ENCODE data around the gene AGBL3.
"Not testable (repeated sequence)": the region's sequence is repeated elsewhere in the genome, so short reads cannot be mapped to it uniquely, and the experiment has no call there.

Gene AGBL3

DNA sequence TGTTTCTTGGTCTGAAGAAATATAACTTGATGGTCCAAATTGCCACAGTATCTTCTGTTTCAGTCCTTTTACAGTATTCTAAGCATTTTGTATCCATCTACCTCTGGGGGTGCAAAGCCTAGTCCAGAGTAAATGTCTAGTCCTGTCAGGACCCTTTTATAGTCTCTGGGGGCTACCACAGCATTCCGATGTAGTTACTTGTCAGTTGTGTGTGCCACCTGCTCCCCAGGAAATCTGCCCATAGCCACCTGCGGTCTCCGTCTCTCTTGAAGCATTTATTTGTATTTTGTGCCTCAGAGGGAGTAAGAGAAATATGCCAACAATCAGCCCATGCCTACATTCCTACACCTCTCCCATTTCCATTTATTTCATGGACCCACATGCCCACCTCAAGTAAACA lies 12.8 kb downstream of the AGBL3 start:
- Histone ChIP-seq H3K4me1 (ENCODE audit: control insufficient read depth in 1 of 2, insufficient read depth in 1 of 2, low read depth in 1 of 2, low read length in 1 of 2) (no peaks in the 10 kb centered on the region), H3K27ac (no peak overlapping the region), H3K9me3 (no peaks in the 10 kb centered on the region), H3K27me3 (no peaks in the 10 kb centered on the region), H3K4me3 (ENCODE audit: low read depth in 1 of 2, low read length in 1 of 2) (no peak overlapping the region), H3K36me3 (peaks cover 12% of the 10 kb centered on the region)
- TF ChIP-seq, protein P1, sequence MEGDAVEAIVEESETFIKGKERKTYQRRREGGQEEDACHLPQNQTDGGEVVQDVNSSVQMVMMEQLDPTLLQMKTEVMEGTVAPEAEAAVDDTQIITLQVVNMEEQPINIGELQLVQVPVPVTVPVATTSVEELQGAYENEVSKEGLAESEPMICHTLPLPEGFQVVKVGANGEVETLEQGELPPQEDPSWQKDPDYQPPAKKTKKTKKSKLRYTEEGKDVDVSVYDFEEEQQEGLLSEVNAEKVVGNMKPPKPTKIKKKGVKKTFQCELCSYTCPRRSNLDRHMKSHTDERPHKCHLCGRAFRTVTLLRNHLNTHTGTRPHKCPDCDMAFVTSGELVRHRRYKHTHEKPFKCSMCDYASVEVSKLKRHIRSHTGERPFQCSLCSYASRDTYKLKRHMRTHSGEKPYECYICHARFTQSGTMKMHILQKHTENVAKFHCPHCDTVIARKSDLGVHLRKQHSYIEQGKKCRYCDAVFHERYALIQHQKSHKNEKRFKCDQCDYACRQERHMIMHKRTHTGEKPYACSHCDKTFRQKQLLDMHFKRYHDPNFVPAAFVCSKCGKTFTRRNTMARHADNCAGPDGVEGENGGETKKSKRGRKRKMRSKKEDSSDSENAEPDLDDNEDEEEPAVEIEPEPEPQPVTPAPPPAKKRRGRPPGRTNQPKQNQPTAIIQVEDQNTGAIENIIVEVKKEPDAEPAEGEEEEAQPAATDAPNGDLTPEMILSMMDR (IDR thresholded peaks at IDR 0.05) = no peak

- H3K27me3 ChIP-seq = no peaks in the 10 kb centered on the region
- TF ChIP-seq, protein P1 (IDR thresholded peaks at IDR 0.05) = no peak
- peaks cover 6% of the 10 kb centered on the region for H3K36me3 ChIP-seq
- no peak overlapping the region for H3K27ac ChIP-seq
- no peaks in the 10 kb centered on the region for H3K4me1 ChIP-seq (ENCODE audit: control insufficient read depth in 1 of 2, insufficient read depth in 1 of 2, low read depth in 1 of 2, low read length in 1 of 2)
- H3K4me3 ChIP-seq (ENCODE audit: low read depth in 1 of 2, low read length in 1 of 2) = no peak overlapping the region
- no peaks in the 10 kb centered on the region for H3K9me3 ChIP-seq
Measured at GRCh38 chr7:135001390-135002165, 15.3 kb downstream of the AGBL3 start.

GRCh38 chr7:135012229-135012628 lies 25.9 kb downstream of the AGBL3 start:
- Histone ChIP-seq H3K4me1 (ENCODE audit: control insufficient read depth in 1 of 2, insufficient read depth in 1 of 2, low read depth in 1 of 2, low read length in 1 of 2) (no peaks in the 10 kb centered on the region), H3K27ac (no peak overlapping the region), H3K36me3 (no peaks in the 10 kb centered on the region), H3K4me3 (ENCODE audit: low read depth in 1 of 2, low read length in 1 of 2) (no peak overlapping the region), H3K9me3 (no peaks in the 10 kb centered on the region), H3K27me3 (no peaks in the 10 kb centered on the region)
- TF ChIP-seq, protein P1 (IDR thresholded peaks at IDR 0.05) = no peak

GRCh38 chr7:135023622-135024021 lies 37.3 kb downstream of the AGBL3 start:
- no peak overlapping the region for H3K27ac ChIP-seq
- TF ChIP-seq, protein P1 (IDR thresholded peaks at IDR 0.05) = no peak
- no peaks in the 10 kb centered on the region for H3K9me3 ChIP-seq
- no peaks in the 10 kb centered on the region for H3K36me3 ChIP-seq
- no peak overlapping the region for H3K4me3 ChIP-seq (ENCODE audit: low read depth in 1 of 2, low read length in 1 of 2)
- no peaks in the 10 kb centered on the region for H3K27me3 ChIP-seq
- H3K4me1 ChIP-seq (ENCODE audit: control insufficient read depth in 1 of 2, insufficient read depth in 1 of 2, low read depth in 1 of 2, low read length in 1 of 2) = no peaks in the 10 kb centered on the region

- no peaks in the 10 kb centered on the region for H3K27me3 ChIP-seq
- TF ChIP-seq, protein P1 (IDR thresholded peaks at IDR 0.05) = no peak
Measured at GRCh38 chr7:135035252-135035651, 48.9 kb downstream of the AGBL3 start.

GRCh38 chr7:135067017-135067416 lies 80.7 kb downstream of the AGBL3 start:
- not testable (repeated sequence) for H3K4me1 ChIP-seq (ENCODE audit: control insufficient read depth in 1 of 2, insufficient read depth in 1 of 2, low read depth in 1 of 2, low read length in 1 of 2); H3K4me3 ChIP-seq (ENCODE audit: low read depth in 1 of 2, low read length in 1 of 2); H3K9me3 ChIP-seq

More at GRCh38 chr7:135035252-135035651, 48.9 kb downstream of the AGBL3 start:
- Histone ChIP-seq H3K36me3 (no peaks in the 10 kb centered on the region), H3K4me1 (ENCODE audit: control insufficient read depth in 1 of 2, insufficient read depth in 1 of 2, low read depth in 1 of 2, low read length in 1 of 2) (no peaks in the 10 kb centered on the region), H3K27ac (no peak overlapping the region), H3K4me3 (ENCODE audit: low read depth in 1 of 2, low read length in 1 of 2) (no peak overlapping the region), H3K9me3 (no peaks in the 10 kb centered on the region)

More at GRCh38 chr7:135067017-135067416, 80.7 kb downstream of the AGBL3 start:
- H3K27me3 ChIP-seq, H3K27ac ChIP-seq, H3K36me3 ChIP-seq: not testable (repeated sequence)
